ENCODE results near the gene LRRC74A. TPM values are rescaled to one million over a fixed set of nuclear protein-coding genes. Genes with fewer than 3 reads are reported as not detected.

LRRC74A gene
- total RNA-seq, 1 donor from 2014 or later: not detected

DNA sequence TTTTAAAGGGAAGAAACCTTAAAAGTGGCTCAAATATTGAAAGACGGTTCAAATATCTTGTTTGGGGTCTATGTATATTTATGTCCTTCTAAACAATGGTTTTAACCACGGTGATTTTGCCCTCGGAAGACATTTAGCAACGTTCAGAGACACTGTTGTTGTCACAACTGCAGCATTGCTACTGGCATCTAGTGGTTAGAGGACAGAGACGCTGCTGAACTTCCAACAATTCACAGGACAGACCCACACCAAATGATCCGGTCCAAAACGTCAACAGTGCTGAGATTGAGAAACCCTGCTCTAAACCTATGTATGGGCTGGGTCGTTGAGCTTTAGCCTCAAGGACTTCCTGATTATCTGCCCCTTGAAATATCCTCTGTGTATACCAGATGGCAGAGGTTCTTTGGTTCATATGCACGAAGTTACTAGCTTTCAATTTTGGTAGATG is 15.2 kb upstream of the LRRC74A start:
- peak; percentile 41 for DNase-seq

DNA sequence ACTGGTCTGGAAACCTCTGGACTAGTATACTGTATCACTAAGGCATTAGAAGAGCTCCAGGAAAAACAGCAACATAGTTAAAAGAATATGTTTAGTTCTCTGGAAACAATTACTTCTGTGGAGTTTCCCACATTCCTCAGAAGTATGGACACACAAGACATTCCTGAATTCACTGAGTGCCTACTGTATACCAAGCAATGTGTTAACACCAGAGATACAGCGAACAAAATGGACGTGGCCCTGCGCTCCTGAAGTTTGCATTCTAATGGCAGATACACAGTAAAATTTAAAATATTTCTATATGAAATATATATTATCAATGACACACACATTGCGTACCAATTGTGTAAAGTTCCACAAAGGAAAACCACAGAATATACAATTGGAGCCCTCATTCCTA is 14.6 kb upstream of the LRRC74A start:
- DNase-seq: no peak

- no peak for DNase-seq
Observed at GRCh38 chr14:76812093-76812421, 14.2 kb upstream of the LRRC74A start.

DNA sequence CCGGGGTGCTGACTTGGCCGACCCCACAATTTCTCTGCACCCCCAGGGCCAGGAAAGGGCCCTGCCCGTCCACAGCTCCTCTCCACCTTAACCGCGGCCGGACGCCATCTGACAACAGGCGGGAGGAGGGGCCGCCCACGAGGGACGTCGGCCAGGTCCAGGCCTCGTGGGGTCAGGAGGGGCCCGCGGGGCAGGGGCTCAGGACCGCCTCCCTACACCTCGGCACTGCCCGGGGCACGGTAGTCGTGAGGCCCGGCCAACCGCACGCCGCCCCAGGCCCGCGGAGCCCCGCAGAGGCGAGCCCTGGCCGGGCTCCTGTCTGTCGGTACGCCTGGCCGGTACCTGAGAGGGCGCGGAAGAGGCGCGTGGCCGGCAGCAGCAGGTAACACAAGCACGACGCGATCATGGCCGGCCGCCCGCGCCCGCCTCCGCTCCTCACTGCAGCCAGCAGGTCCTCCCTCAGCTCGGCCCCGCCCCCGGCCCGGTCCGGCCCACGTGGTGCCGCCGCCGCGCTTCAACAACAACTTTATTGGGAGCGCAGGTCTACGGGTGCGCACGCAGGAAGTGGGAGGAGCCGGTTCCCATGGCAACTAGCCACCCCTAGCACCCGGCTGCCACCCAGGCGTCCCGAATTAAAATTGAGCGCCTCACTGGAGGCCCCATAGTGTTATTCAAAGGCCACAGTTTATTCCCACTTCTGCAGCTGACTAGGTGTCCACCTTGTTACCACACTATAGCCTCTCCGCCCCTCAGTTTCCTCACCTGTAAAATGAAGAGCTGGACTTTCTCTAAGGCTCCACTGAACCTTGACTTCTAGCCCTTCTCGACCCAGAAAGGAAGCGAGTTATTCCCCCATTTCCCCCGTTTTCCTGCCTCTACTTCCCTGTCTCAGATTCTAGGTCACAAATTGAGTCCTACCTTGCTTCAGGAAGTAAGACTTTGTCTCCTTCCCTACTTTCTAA is 13.5 kb upstream of the LRRC74A start, which contains the start of gene ANGEL1:
Gene ANGEL1, minus strand, starts transcription at position 461 of the 962 bp plus-strand sequence. Its CDS starts 55 bp downstream, at position 406.
- peak; percentile 88 for DNase-seq

DNA sequence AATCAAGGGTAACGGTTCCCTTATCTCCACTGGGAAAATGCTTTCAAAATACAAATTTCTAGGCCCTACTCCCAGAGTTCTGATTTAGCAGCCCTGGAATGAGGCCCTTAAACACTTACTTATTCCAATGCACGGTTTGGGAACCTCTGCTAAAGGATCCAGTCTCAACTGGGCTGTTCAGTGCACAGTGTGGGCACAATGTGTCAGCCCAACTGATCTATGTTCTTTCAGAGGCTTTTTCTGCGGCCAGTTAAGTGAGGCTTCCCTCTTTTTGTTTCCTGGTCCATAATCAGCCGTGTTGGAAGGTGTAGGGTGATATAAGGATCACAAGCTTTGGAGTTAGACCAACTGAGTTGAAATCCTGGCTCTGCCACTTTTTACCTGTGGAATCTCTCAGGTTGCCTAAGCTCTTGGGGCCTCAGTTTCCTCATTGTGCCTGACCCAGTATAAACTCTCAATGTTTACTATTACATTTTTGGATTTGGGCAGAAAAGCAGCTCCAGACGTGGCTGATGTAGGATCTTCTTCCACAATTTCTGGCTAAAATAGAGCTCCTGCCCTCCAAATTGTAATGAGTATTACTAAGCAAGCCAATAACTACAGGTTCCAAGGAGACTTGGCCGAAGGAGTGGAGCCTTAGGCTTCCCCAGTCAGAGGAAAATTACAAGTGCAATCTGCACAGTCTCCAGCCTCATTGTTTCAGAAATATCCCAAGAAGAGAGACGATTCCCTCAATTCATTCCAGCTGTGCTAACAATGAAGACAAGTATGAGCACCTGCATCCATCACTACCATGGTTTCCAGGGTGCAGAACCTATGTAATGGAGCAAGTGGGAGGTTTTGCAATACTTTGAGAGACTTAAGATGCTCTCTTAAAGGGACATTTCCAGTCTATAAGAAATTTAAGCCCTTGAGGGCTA is 11.2 kb upstream of the LRRC74A start:
- no peak for DNase-seq

DNA sequence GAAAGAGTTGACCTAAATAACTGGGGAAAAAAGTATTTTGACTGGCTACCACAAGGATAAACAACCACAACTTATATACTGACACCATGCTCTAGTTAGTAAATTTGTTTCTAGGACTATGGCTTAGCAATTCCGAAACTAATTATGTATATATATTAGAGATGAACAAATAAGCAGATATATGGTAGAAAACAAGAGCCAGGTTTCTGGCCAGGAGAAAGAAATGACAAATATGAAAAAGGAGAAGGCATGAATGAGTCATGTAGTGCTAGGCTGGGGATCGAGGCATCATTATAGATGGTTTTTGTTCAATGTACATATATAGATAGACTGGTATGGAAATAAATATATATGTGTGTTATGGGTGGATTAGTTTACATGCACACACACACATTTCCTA is 5.5 kb upstream of the LRRC74A start:
- DNase-seq: no peak

DNA sequence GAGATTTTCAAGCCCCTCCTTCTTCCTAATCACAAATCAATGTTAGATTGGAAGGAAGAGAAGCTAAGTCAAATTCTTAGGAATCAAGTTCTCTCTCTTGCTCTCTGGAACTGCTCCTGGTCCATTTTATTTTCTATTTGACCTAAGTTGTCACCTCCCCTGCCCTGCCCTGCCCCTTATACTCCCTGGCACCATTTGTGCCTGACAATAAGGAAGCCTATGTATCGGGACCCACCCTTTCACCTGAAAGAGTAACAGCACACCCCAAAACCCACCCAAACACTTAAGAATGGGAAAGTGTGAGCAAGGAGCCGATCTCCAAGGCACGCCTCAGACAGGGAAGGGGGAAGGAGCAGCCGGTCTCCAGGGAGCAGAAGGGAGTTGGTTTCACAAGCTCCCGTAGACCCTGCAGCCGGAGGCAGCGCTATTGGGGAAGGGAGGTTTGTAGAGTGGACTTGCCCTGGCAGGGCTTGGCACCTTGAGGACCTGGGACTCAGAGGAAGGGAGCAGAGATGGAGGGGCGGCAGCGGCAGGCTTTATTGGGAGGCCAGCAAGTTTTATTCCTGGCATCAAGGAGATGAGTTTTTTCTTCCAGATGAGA is 1.6 kb downstream of the LRRC74A start:
- DNase-seq: no peak

DNA sequence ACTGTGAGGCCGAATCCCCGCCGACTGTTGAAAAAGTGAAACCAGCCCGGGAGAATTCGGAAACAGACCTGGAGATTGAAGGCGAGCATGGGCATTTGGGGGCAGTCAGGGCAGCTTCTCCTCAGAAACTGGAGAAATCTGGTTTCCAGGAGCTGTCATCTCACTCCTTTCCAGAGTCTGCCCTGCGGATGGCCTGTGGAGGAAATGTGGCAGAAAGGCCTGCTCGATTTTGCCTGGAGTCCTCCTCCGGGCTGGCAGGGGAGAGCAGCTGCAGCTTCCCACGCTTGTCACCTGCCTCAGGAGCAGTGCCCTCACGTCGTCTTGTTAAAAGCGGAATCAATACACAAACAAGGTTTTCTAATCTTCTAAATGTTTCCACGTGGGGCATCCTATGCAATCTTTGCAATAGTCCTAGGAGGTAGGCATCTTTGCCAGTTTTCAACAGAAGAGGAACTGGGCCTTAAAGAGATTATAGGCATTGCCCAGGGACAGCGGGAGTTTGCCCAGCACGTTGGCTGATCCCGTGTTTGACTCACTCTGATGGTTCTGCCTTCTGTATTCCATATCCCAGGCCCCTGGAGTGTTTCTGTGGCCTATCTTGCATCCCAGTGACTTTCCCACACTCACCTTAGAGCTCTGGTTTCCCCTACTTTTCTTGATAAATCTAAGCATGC is 2.3 kb downstream of the LRRC74A start:
- no peak for DNase-seq

DNA sequence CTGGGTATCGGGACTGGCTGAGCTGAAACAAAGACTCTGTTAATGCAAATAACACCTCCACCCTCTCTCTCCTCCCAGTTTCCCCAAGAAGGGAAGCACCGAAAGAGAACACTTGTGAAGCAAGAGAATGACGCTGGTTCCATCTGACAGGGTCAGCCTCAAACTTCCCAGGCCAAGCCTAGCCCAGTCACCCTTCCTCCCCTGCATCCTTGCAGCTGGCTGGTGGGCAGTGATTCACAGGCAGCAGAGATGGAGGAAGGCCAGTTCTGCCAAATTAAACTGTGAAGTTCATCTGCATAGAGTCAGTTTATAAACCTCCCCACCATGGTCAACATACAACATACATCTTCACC is 2.8 kb downstream of the LRRC74A start:
- DNase-seq: no peak

GRCh38 chr14:76829650-76830421 is 3.6 kb downstream of the LRRC74A start:
- DNase-seq: peak; percentile 86

GRCh38 chr14:76830556-76830955 is 4.3 kb downstream of the LRRC74A start:
- no peak for DNase-seq

GRCh38 chr14:76832503-76832988 is 6.3 kb downstream of the LRRC74A start:
- no peak for DNase-seq

DNA sequence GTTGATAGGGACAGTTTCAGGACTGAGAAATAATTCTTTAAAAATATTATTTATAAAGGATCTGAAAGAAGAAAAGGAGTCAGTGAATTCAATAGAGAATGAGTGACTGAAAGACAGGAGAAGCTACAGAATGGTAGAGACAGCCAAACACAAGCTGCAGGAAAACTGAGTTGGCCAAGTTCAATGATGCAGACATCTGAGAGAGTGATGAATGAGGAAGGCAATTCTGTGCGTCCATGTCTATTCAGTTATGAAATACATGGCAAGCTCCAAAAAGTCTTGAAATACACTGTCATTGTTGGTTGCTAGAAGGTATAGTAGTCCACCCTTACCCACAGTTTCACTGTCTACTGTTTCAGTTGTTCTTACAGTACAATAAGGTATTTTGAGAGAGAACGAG is 6.8 kb downstream of the LRRC74A start:
- no peak for DNase-seq

GRCh38 chr14:76834241-76834661 is 8.0 kb downstream of the LRRC74A start:
- DNase-seq: no peak

DNA sequence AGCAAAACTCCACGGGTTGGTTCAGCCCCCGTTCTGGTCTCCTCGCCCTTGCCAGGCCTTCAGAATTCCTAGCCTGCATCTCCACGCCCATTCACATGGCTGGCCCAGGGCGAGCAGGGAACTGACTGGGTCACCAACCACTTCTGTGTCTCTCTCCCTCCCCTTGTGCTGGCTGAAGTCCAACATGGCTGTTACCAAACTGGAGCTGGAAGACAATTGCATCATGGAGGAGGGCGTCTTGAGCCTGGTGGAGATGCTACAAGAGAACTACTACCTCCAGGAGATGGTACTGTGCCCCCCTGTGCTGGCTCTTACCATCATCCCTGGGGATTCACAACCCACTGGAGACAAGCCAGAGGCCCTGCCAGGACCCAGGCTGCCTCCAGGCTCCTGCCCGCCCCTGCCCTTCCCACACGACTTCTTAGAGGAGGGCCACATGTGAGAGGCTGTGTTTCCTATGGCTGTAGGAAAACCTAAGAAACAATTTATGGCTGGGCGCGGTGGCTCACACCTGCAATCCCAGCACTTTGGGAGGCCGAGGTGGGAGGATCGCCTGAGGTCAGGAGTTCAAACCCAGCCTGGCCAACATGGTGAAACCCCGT is 9.9 kb downstream of the LRRC74A start:
- no peak for DNase-seq

GRCh38 chr14:76837524-76837923 is 11.3 kb downstream of the LRRC74A start:
- no peak for DNase-seq

DNA sequence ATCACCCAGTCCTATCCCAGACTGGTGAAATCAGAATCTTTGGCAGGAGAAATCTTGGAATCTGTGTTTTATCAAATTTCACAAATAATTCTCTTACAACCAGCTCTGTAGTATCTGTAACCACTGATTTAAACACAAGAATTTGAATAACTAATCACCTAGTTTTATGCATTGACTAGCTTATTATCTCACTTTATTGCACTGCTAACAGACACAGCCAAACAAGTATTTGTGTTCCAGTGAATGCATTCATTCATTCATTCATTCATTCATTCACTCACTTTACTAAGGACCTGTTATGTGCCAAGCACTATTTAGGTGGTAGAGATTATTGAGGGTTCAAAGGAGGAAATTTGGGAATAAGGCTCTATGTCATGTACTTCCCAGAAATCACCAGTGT is 16.2 kb downstream of the LRRC74A start:
- DNase-seq: no peak

- no peak for DNase-seq
Observed at GRCh38 chr14:76844223-76844622, 18.0 kb downstream of the LRRC74A start.

DNA sequence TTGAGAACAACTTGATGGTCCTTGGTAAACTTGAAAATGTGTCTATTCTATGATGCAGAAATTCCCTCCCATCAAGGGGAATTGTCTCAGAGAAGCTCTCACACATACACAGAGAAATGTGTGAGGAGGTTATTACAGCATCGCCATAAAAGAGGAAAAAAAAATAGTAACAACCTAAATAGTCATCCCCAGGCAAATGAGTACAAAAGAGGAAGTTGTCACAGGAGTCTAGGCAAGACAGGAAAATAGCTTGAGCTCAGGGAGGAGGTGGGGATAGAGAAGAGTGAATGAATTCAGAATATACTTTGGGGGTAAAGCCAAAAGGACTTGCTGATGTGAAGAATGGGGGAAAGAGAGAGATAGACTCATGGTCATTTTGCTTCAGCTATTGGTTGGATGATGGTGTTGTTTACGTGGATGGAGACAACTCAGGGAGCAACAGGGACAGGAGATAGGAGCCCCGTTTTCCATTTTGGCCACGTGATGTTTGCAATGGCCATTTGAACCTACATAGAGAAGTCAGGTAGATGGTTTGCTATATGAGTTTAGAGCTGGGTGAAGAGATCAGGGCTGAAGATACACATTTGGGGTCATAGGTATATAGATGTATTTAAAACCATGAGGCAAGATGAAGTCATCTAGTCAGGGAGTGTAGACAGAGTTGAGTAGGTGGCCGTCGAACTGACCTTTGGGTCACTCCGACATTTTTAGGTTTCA is 20.3 kb downstream of the LRRC74A start:
- DNase-seq: no peak

DNA sequence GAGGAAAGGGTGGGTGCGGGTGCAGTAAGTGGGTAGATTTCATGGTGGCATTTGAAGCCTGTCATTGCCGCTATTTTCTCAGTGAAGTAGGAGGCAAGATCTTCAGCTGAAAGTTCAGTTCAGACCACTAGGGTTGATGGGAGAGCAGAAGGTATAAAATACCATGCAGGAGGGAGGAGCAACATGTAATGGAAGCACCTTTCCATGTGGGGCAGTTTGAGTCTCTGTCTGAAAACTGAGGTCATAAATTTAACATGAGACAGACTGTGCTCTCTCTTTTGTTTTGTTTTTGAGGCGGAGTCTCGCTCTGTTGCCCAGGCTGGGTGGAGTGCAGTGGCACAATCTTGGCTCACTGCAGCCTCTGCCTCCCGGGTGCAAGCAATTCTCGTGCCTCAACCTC is 22.7 kb downstream of the LRRC74A start:
- no peak for DNase-seq
